ENCODE results near the gene USP6. TPM values are rescaled to one million over a fixed set of nuclear protein-coding genes. Genes with fewer than 3 reads are reported as not detected.
A peak's percentile ranks its signal among the peaks of the same experiment; 100 is the strongest.

USP6 gene
- total RNA-seq, 1 experiment from 2014 or later: not detected

- intact Hi-C loops (cut with micrococcal nuclease): no loop called here
- CTCF ChIA-PET: no interaction called here
- BruUV-seq (replicated peaks): TSS peak; percentile 57
Measured at GRCh38 chr17:5110816-5111215, 5.0 kb upstream of the USP6 start.

GRCh38 chr17:5111402-5112204 is 4.2 kb upstream of the USP6 start, which contains the start of gene ZNF232:
Gene ZNF232 (minus strand): TSS chr17:5111878. CDS start chr17:5111822, 56 bp downstream.
- H3F3A ChIP-seq (ENCODE audit: low read length, unreplicated experiment): no peaks in the 10 kb centered on the region
- peak within 1 kb of the TSS; percentile 84 for H3K4me2 ChIP-seq (ENCODE audit: low read length)
- BruUV-seq (replicated peaks): no TSS peak
- peak within 1 kb of the TSS; percentile 94 for H2AFZ ChIP-seq (ENCODE audit: low read length)
- TF ChIP-seq EZH2phosphoT487 (IDR thresholded peaks at IDR 0.05; ENCODE audit: borderline replicate concordance, low read length) (no peak), CTCF (conservative IDR thresholded peaks at IDR 0.05; ENCODE audit: low read depth, low read length) (no peak), EZH2 (IDR thresholded peaks at IDR 0.05; ENCODE audit: low read length, unreplicated experiment) (no peak)
- H3K4me3 ChIP-seq (ENCODE audit: low read length): peak within 1 kb of the TSS; percentile 71
- no peaks in the 10 kb centered on the region; the same call in 1 of the 2 replicates for H3K4me1 ChIP-seq (ENCODE audit: insufficient read depth, low read length)
- H3K9ac ChIP-seq (ENCODE audit: low read length): peak within 1 kb of the TSS; percentile 69
- no peaks in the 10 kb centered on the region for H3K27me3 ChIP-seq (ENCODE audit: low read length)
- CTCF ChIA-PET: no interaction called here
- POLR2A ChIA-PET (ENCODE audit: unreplicated experiment): no interaction called here
- intact Hi-C loops (cut with micrococcal nuclease): no loop called here
- no peaks in the 10 kb centered on the region for H4K20me1 ChIP-seq (ENCODE audit: low read length)
- ATAC-seq (peak; percentile 93), DNase-seq (peak; percentile 91)
- no peaks in the 10 kb centered on the region for H3K9me3 ChIP-seq (ENCODE audit: low read length)
- peaks cover 10% of the 10 kb centered on the region; the same call in 1 of the 2 replicates for H3K79me2 ChIP-seq (ENCODE audit: low read length)
- H3K27ac ChIP-seq (ENCODE audit: low read length): no peak within 1 kb of the TSS
- peaks cover 29% of the 10 kb centered on the region for H3K36me3 ChIP-seq (ENCODE audit: low read depth, low read length)
- H3K9me2 ChIP-seq (replicated peaks; ENCODE audit: low read length): no peaks in the 10 kb centered on the region

More at GRCh38 chr17:5110816-5111215, 5.0 kb upstream of the USP6 start:
- no peak for DNase-seq
- H2AFZ ChIP-seq (ENCODE audit: low read length): peak overlapping the region; percentile 94; the same call in 1 of the 2 replicates
- H3K79me2 ChIP-seq (ENCODE audit: low read length): peaks cover 10% of the 10 kb centered on the region; the same call in 1 of the 2 replicates
- peak overlapping the region; percentile 69 for H3K9ac ChIP-seq (ENCODE audit: low read length)
- peaks cover 37% of the 10 kb centered on the region for H3K36me3 ChIP-seq (ENCODE audit: low read depth, low read length)
- no peaks in the 10 kb centered on the region; the same call in 1 of the 2 replicates for H3K4me1 ChIP-seq (ENCODE audit: insufficient read depth, low read length)
- H3K27me3 ChIP-seq (ENCODE audit: low read length): no peaks in the 10 kb centered on the region
- peak overlapping the region; percentile 84 for H3K4me2 ChIP-seq (ENCODE audit: low read length)
- no peaks in the 10 kb centered on the region for H3F3A ChIP-seq (ENCODE audit: low read length, unreplicated experiment)
- POLR2A ChIA-PET (ENCODE audit: unreplicated experiment): no interaction called here
- H3K27ac ChIP-seq (ENCODE audit: low read length): no peak overlapping the region
- TF ChIP-seq EZH2phosphoT487 (IDR thresholded peaks at IDR 0.05; ENCODE audit: borderline replicate concordance, low read length) (no peak), EZH2 (IDR thresholded peaks at IDR 0.05; ENCODE audit: low read length, unreplicated experiment) (no peak), CTCF (conservative IDR thresholded peaks at IDR 0.05; ENCODE audit: low read depth, low read length) (no peak)
- peak overlapping the region; percentile 71 for H3K4me3 ChIP-seq (ENCODE audit: low read length)
- H4K20me1 ChIP-seq (ENCODE audit: low read length): no peaks in the 10 kb centered on the region
- H3K9me2 ChIP-seq (replicated peaks; ENCODE audit: low read length): no peaks in the 10 kb centered on the region
- ATAC-seq: no peak
- no peaks in the 10 kb centered on the region for H3K9me3 ChIP-seq (ENCODE audit: low read length)

- H4K20me1 ChIP-seq (ENCODE audit: low read length): no peaks in the 10 kb centered on the region
- no peaks in the 10 kb centered on the region for H3K9me3 ChIP-seq (ENCODE audit: low read length)
- no peak for ATAC-seq
- H2AFZ ChIP-seq (ENCODE audit: low read length): no peak overlapping the region
- H3K79me2 ChIP-seq (ENCODE audit: low read length): no peaks in the 10 kb centered on the region
- intact Hi-C loops (cut with micrococcal nuclease): no loop called here
- POLR2A ChIA-PET (ENCODE audit: unreplicated experiment): no interaction called here
- BruUV-seq (replicated peaks): no TSS peak
- H3K27me3 ChIP-seq (ENCODE audit: low read length): no peaks in the 10 kb centered on the region
- no peaks in the 10 kb centered on the region for H3K4me1 ChIP-seq (ENCODE audit: insufficient read depth, low read length)
- H3K9me2 ChIP-seq (replicated peaks; ENCODE audit: low read length): no peaks in the 10 kb centered on the region
- no peaks in the 10 kb centered on the region for H3F3A ChIP-seq (ENCODE audit: low read length, unreplicated experiment)
- 0 out of 2 replicates have a peak, but pooled peaks cover 6% of the 10 kb centered on the region for H3K36me3 ChIP-seq (ENCODE audit: low read depth, low read length)
- CTCF ChIA-PET: no interaction called here
- no peak overlapping the region for H3K4me2 ChIP-seq (ENCODE audit: low read length)
- TF ChIP-seq CTCF (conservative IDR thresholded peaks at IDR 0.05; ENCODE audit: low read depth, low read length): no peak
- no peak for TF ChIP-seq EZH2 (IDR thresholded peaks at IDR 0.05; ENCODE audit: low read length, unreplicated experiment)
- no peak for TF ChIP-seq EZH2phosphoT487 (IDR thresholded peaks at IDR 0.05; ENCODE audit: borderline replicate concordance, low read length)
- DNase-seq: no peak
- H3K9ac ChIP-seq (ENCODE audit: low read length): no peak overlapping the region
- no peak overlapping the region for H3K4me3 ChIP-seq (ENCODE audit: low read length)
- no peak overlapping the region for H3K27ac ChIP-seq (ENCODE audit: low read length)
Measured at GRCh38 chr17:5118219-5118618, 2.4 kb downstream of the USP6 start.
